ENCODE results near the gene NANOS1. TPM values are rescaled to one million over a fixed set of nuclear protein-coding genes. Genes with fewer than 3 reads are reported as not detected.

The NANOS1 gene
- total RNA-seq, result under 1 TPM; 0.26 to 0.52 TPM

DNA sequence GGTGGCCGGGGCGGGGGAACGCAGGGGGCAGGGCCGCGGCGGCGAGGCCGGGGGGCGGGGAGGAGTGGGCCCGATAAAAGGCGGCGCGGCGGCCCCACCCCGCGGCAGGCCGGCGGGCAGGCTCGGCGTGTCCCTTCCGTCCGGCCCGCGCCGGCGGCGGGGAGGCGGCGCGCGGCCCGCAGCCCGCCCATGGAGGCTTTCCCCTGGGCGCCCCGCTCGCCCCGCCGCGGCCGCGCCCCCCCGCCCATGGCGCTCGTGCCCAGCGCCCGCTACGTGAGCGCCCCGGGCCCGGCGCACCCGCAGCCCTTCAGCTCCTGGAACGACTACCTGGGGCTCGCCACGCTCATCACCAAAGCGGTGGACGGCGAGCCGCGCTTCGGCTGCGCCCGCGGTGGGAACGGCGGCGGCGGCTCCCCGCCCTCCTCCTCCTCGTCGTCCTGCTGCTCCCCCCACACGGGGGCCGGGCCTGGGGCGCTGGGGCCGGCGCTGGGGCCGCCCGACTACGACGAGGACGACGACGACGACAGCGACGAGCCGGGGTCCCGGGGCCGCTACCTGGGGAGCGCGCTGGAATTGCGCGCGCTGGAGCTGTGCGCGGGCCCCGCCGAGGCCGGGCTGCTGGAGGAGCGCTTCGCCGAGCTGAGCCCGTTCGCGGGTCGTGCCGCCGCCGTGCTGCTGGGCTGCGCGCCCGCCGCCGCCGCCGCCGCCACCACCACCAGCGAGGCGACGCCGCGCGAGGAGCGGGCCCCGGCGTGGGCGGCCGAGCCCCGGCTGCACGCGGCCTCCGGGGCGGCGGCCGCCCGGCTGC lies at the start of gene NANOS1:
Gene NANOS1 (plus strand): TSS at position 102 of the 808 bp plus-strand sequence. CDS start 88 bp downstream, at position 190.
- H3K27me3 Mint-ChIP-seq (ENCODE audit: low read depth), result peaks cover 4% of the 10 kb centered on the region
- H3K4me1 Mint-ChIP-seq (ENCODE audit: low read depth), result peaks cover 16% of the 10 kb centered on the region
- intact Hi-C loops (cut with micrococcal nuclease), result loop anchor here (1.0 to 5.0 kb wide), 7 partner anchors 50 to 463 kb away; partner anchors contain the start of genes DENND10, EIF3A, PRDX3 and SFXN4
- peak within 1 kb of the TSS; percentile 66 for H3K4me3 Mint-ChIP-seq
- H3K36me3 Mint-ChIP-seq (ENCODE audit: low read depth), result peaks cover 14% of the 10 kb centered on the region
- CTCF ChIA-PET, result no interaction called here
- no peak within 1 kb of the TSS for H3K27ac Mint-ChIP-seq
- H3K9me3 Mint-ChIP-seq, result no peaks in the 10 kb centered on the region
- peak; percentile 10 for DNase-seq

GRCh38 chr10:118980135-118980865 lies 49.2 kb upstream of the NANOS1 start:
- CTCF ChIA-PET, result no interaction called here
- no peak overlapping the region for H3K27ac Mint-ChIP-seq
- H3K4me1 Mint-ChIP-seq (ENCODE audit: low read depth), result no peaks in the 10 kb centered on the region
- intact Hi-C loops (cut with micrococcal nuclease), result no loop called here
- no peak overlapping the region for H3K4me3 Mint-ChIP-seq
- peaks cover 6% of the 10 kb centered on the region for H3K27me3 Mint-ChIP-seq (ENCODE audit: low read depth)
- H3K9me3 Mint-ChIP-seq, result peaks cover 11% of the 10 kb centered on the region
- H3K36me3 Mint-ChIP-seq (ENCODE audit: low read depth), result peaks cover 2% of the 10 kb centered on the region
- DNase-seq, result no peak

- H3K27me3 Mint-ChIP-seq (ENCODE audit: low read depth), result peaks cover 6% of the 10 kb centered on the region
- H3K9me3 Mint-ChIP-seq, result peaks cover 17% of the 10 kb centered on the region
- DNase-seq, result no peak
- peaks cover 6% of the 10 kb centered on the region for H3K36me3 Mint-ChIP-seq (ENCODE audit: low read depth)
- no peak overlapping the region for H3K27ac Mint-ChIP-seq
- no peak overlapping the region for H3K4me3 Mint-ChIP-seq
- CTCF ChIA-PET, result no interaction called here
- intact Hi-C loops (cut with micrococcal nuclease), result no loop called here
- H3K4me1 Mint-ChIP-seq (ENCODE audit: low read depth), result no peaks in the 10 kb centered on the region
These were observed 48.6 kb upstream of the NANOS1 start for GRCh38 chr10:118980870-118981269.

DNA sequence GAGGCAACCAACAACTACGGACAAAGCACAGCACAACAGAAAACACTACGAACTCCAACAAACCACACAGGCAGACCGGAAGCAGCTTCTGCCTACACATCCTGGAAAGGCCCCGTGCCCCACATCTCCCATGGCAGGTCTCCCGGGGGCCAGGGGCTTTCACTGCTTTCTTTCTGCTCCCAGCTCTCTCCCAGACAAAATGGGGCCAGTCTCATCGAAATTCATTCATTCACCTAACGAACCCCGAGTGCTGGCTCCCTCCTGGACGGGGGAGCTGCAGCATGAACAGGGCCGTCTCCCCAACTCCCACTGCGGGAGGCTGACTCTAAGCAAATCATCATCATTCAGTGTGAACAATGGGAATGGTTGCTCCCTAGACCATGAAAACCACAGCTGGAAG lies 47.6 kb upstream of the NANOS1 start:
- no peak for DNase-seq
- Mint-ChIP-seq H3K4me3 (no peak overlapping the region), H3K27me3 (ENCODE audit: low read depth) (peaks cover 6% of the 10 kb centered on the region), H3K9me3 (peaks cover 14% of the 10 kb centered on the region), H3K36me3 (ENCODE audit: low read depth) (peaks cover 6% of the 10 kb centered on the region), H3K27ac (no peak overlapping the region), H3K4me1 (ENCODE audit: low read depth) (peaks cover 1% of the 10 kb centered on the region)
- CTCF ChIA-PET, result no interaction called here
- intact Hi-C loops (cut with micrococcal nuclease), result no loop called here

GRCh38 chr10:118982366-118982765 lies 47.1 kb upstream of the NANOS1 start:
- intact Hi-C loops (cut with micrococcal nuclease), result no loop called here
- peaks cover 6% of the 10 kb centered on the region for H3K27me3 Mint-ChIP-seq (ENCODE audit: low read depth)
- H3K4me1 Mint-ChIP-seq (ENCODE audit: low read depth), result peaks cover 4% of the 10 kb centered on the region
- CTCF ChIA-PET, result no interaction called here
- H3K9me3 Mint-ChIP-seq, result peaks cover 14% of the 10 kb centered on the region
- no peak for DNase-seq
- H3K27ac Mint-ChIP-seq, result no peak overlapping the region
- no peak overlapping the region for H3K4me3 Mint-ChIP-seq
- peaks cover 6% of the 10 kb centered on the region for H3K36me3 Mint-ChIP-seq (ENCODE audit: low read depth)

DNA sequence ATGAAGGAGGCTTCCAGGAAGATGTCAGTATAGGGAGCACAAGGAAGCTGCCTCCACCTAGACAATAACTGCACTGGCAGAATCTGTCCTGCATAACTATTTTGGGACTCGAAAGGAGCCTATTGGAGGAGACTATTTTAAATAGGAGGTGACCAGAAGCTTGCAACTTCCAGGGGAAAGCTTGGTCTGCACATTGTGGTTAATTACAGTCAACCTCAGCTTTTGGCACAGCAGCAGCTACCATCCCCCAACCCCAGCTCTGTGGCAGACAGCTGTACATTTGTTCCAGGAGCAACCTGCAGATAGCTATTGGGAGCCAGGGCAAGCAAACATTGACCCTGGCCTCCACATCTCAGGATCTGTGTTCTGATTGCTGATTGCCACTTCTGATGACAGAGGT lies 46.3 kb upstream of the NANOS1 start:
- Mint-ChIP-seq H3K9me3 (peaks cover 14% of the 10 kb centered on the region), H3K36me3 (ENCODE audit: low read depth) (peaks cover 6% of the 10 kb centered on the region), H3K27me3 (ENCODE audit: low read depth) (peaks cover 6% of the 10 kb centered on the region), H3K4me1 (ENCODE audit: low read depth) (peaks cover 6% of the 10 kb centered on the region), H3K27ac (no peak overlapping the region), H3K4me3 (no peak overlapping the region)
- CTCF ChIA-PET, result no interaction called here
- intact Hi-C loops (cut with micrococcal nuclease), result no loop called here
- DNase-seq, result no peak

GRCh38 chr10:118985576-118985975 lies 43.9 kb upstream of the NANOS1 start:
- intact Hi-C loops (cut with micrococcal nuclease), result no loop called here
- H3K27ac Mint-ChIP-seq, result no peak overlapping the region
- H3K27me3 Mint-ChIP-seq (ENCODE audit: low read depth), result peaks cover 6% of the 10 kb centered on the region
- peaks cover 6% of the 10 kb centered on the region for H3K4me1 Mint-ChIP-seq (ENCODE audit: low read depth)
- CTCF ChIA-PET, result no interaction called here
- peaks cover 14% of the 10 kb centered on the region for H3K9me3 Mint-ChIP-seq
- H3K36me3 Mint-ChIP-seq (ENCODE audit: low read depth), result peaks cover 8% of the 10 kb centered on the region
- no peak for DNase-seq
- no peak overlapping the region for H3K4me3 Mint-ChIP-seq

DNA sequence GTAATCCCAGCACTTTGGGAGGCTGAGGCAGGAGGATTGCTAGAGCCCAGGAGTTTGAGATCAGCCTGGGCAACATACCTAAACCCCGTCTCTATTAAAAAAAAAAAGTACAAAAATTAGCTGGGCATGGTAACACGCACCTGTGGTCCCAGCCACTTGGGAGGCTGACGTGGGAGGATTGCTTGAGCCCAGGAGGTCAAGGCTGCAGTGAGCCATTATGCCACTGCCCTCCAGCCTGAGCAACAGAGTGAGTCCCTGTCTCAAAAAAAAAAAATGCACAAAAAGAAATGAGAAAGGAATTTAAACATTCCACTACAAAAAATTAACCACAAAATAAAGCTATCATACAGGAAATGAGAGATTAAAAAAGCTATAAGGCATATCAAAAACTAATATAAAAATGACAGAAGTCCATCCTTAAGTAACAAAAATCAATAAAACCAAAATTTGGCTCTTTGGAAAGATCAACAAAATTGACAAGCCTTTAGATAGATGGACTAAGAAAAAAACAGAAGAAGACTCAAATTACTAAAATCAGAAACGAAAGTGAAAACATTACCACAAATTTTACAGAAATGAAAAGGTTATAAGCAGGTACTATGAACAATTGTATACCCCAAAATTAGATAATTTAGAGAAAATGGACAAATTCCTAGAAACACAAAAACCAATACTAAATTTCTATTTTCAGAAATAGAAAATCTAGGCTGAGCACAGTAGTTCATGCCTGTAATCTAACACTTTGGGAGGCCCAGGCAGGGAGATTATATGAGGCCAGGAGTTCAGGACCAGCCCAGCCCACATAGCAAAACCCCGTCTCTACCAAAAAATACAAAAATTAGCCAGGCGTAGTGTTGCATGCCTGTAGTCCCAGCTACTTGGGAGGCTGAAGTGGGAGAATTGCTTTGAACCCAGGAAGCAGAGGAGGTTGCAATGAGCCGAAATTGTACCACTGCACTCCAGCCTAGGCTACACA lies 42.4 kb upstream of the NANOS1 start:
- H3K27me3 Mint-ChIP-seq (ENCODE audit: low read depth), result peaks cover 2% of the 10 kb centered on the region
- peaks cover 8% of the 10 kb centered on the region for H3K36me3 Mint-ChIP-seq (ENCODE audit: low read depth)
- DNase-seq, result no peak
- no peak overlapping the region for H3K4me3 Mint-ChIP-seq
- CTCF ChIA-PET, result no interaction called here
- H3K9me3 Mint-ChIP-seq, result peaks cover 14% of the 10 kb centered on the region
- no peak overlapping the region for H3K27ac Mint-ChIP-seq
- peaks cover 6% of the 10 kb centered on the region for H3K4me1 Mint-ChIP-seq (ENCODE audit: low read depth)
- intact Hi-C loops (cut with micrococcal nuclease), result no loop called here

DNA sequence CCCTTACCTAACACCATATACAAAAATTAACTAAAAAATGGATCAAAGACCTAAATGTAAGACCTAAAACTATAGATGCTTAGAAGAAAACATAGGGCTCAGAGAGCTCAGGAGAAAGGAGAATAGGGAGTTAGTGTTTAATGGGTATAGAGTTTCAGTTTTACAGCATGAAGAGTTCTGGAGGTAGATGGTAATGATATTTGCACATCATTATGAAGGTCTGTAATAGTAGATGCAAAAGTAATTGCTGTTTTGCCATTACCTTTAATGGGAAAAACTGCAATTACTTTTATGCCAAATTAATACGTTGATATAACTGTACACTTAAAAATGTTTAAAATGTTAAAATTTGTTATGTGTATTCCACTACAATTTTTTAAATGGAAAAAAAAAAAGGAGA lies 39.2 kb upstream of the NANOS1 start:
- no peak overlapping the region for H3K4me3 Mint-ChIP-seq

DNA sequence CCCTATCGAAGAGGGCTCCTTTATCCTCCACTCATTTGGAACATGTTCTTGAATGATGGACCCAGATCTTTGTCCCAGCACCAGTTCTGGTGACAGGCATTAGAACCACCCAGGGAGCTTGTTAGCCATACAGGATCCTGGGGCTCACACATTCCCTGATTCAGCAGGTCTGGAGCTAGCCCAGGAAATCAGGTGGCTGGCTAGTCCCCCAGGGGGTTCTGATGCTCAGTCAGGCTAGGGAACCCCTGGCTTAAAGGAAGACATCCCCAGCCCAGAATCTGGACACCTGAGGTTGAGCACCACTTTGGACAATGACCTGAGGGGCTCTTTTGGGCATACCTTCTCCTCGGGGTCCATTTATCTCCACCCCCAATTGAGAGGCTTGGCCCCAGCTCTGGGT lies 37.0 kb upstream of the NANOS1 start:
- Mint-ChIP-seq H3K36me3 (ENCODE audit: low read depth) (peaks cover 2% of the 10 kb centered on the region), H3K27ac (no peak overlapping the region), H3K4me3 (no peak overlapping the region), H3K27me3 (ENCODE audit: low read depth) (no peaks in the 10 kb centered on the region), H3K9me3 (no peaks in the 10 kb centered on the region), H3K4me1 (ENCODE audit: low read depth) (peaks cover 1% of the 10 kb centered on the region)
- CTCF ChIA-PET, result no interaction called here
- intact Hi-C loops (cut with micrococcal nuclease), result no loop called here
- DNase-seq, result no peak

More for the DNA sequence above, 39.2 kb upstream of the NANOS1 start:
- intact Hi-C loops (cut with micrococcal nuclease), result no loop called here
- peaks cover 6% of the 10 kb centered on the region for H3K9me3 Mint-ChIP-seq
- no peak overlapping the region for H3K27ac Mint-ChIP-seq
- no peaks in the 10 kb centered on the region for H3K27me3 Mint-ChIP-seq (ENCODE audit: low read depth)
- peaks cover 6% of the 10 kb centered on the region for H3K4me1 Mint-ChIP-seq (ENCODE audit: low read depth)
- peaks cover 6% of the 10 kb centered on the region for H3K36me3 Mint-ChIP-seq (ENCODE audit: low read depth)
- CTCF ChIA-PET, result interaction anchor here (0.6 kb wide), 1 partner anchor 510 kb away, joined by 3 read pairs; no protein-coding TSS in a partner anchor
- DNase-seq, result no peak

DNA sequence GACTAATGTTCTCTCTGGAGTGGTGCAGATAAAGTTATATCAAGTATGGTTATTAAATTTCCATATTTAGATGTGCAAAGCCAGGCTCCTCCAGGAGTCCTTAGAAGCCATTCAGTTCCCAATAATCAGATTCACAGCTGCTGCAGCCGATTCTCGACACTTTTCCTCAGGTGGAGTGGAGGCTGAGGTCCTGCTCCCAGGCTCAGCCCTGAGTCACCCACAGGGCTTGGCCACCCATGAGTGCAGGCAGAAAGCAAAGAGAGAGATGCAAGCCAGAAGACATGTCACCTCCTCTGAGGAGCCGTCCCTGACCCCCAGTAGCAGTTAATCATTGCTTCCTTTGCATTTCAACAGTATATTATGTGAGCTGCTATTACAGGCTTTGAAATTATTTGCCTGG lies 36.3 kb upstream of the NANOS1 start:
- no peaks in the 10 kb centered on the region for H3K27me3 Mint-ChIP-seq (ENCODE audit: low read depth)
- H3K4me1 Mint-ChIP-seq (ENCODE audit: low read depth), result no peaks in the 10 kb centered on the region
- CTCF ChIA-PET, result interaction anchor here (0.7 kb wide), 1 partner anchor 9 kb away, joined by 4 read pairs; no protein-coding TSS in a partner anchor
- DNase-seq, result no peak
- intact Hi-C loops (cut with micrococcal nuclease), result no loop called here
- H3K4me3 Mint-ChIP-seq, result no peak overlapping the region
- H3K27ac Mint-ChIP-seq, result no peak overlapping the region
- no peaks in the 10 kb centered on the region for H3K9me3 Mint-ChIP-seq
- peaks cover 2% of the 10 kb centered on the region for H3K36me3 Mint-ChIP-seq (ENCODE audit: low read depth)

DNA sequence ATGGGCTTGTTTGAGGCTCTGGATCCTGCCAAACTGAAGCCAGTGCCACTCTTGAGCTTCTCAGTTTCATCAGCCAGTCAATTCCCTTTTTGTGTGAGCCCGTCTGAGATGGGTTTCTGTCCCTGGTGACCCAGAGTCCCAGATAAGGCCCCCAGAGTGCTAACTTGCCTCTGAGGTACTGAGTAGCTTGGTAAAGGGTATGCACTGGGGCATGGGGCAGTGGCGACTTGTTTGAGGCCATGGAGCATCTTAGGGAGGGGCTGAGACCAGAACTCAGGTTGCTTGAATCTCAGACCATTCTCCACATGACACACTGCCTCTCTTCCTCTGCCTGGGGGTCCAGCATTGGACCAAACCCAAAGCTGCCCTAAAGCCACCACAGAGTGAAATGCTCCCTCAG lies 35.2 kb upstream of the NANOS1 start:
- Mint-ChIP-seq H3K27me3 (ENCODE audit: low read depth) (no peaks in the 10 kb centered on the region), H3K9me3 (no peaks in the 10 kb centered on the region), H3K27ac (no peak overlapping the region), H3K4me1 (ENCODE audit: low read depth) (no peaks in the 10 kb centered on the region), H3K36me3 (ENCODE audit: low read depth) (peaks cover 2% of the 10 kb centered on the region), H3K4me3 (no peak overlapping the region)
- no peak for DNase-seq
- CTCF ChIA-PET, result no interaction called here
- intact Hi-C loops (cut with micrococcal nuclease), result no loop called here

Measured in activated naive CD4-positive, alpha-beta T cell treated with anti-CD3 and anti-CD28 coated beads for 36 hours (primary cell).